Measurements from ENCODE around the gene MAGI2.
"Not testable (repeated sequence)": the region's sequence is repeated elsewhere in the genome, so short reads cannot be mapped to it uniquely, and the experiment has no call there.

Gene MAGI2

GRCh38 chr7:78577174-78577952 lies 876.1 kb downstream of the MAGI2 start:
- not testable (repeated sequence) for DNase-seq; H3K4me3 ChIP-seq (ENCODE audit: insufficient read depth, low read depth, low read length, poor library complexity, severe bottlenecking)

GRCh38 chr7:78576236-78576635 lies 877.2 kb downstream of the MAGI2 start:
- Histone ChIP-seq H3K4me3 (ENCODE audit: insufficient read depth, low read depth, low read length, poor library complexity, severe bottlenecking) (no peak overlapping the region), H3K27ac (ENCODE audit: insufficient read depth, low read length, poor library complexity, severe bottlenecking) (no peak overlapping the region), H3K27me3 (replicated peaks; ENCODE audit: control insufficient read depth, insufficient read depth, low read length, poor library complexity, severe bottlenecking) (no peaks in the 10 kb centered on the region), H3K36me3 (ENCODE audit: control insufficient read depth, insufficient read depth, low read length) (no peaks in the 10 kb centered on the region), H3K4me1 (ENCODE audit: control insufficient read depth, insufficient read depth, low read length, poor library complexity, severe bottlenecking) (no peaks in the 10 kb centered on the region), H3K9me3 (ENCODE audit: control insufficient read depth, low read length) (no peaks in the 10 kb centered on the region)
- no peak for DNase-seq

More at GRCh38 chr7:78577174-78577952, 876.1 kb downstream of the MAGI2 start:
- not testable (repeated sequence) for H3K36me3 ChIP-seq (ENCODE audit: control insufficient read depth, insufficient read depth, low read length); H3K27ac ChIP-seq (ENCODE audit: insufficient read depth, low read length, poor library complexity, severe bottlenecking); H3K4me1 ChIP-seq (ENCODE audit: control insufficient read depth, insufficient read depth, low read length, poor library complexity, severe bottlenecking); H3K9me3 ChIP-seq (ENCODE audit: control insufficient read depth, low read length); H3K27me3 ChIP-seq (replicated peaks; ENCODE audit: control insufficient read depth, insufficient read depth, low read length, poor library complexity, severe bottlenecking)

- H3K36me3 ChIP-seq (ENCODE audit: control insufficient read depth, insufficient read depth, low read length): no peaks in the 10 kb centered on the region
- H3K9me3 ChIP-seq (ENCODE audit: control insufficient read depth, low read length): no peaks in the 10 kb centered on the region
- no peaks in the 10 kb centered on the region for H3K4me1 ChIP-seq (ENCODE audit: control insufficient read depth, insufficient read depth, low read length, poor library complexity, severe bottlenecking)
- no peak overlapping the region for H3K27ac ChIP-seq (ENCODE audit: insufficient read depth, low read length, poor library complexity, severe bottlenecking)
- H3K4me3 ChIP-seq (ENCODE audit: insufficient read depth, low read depth, low read length, poor library complexity, severe bottlenecking): no peak overlapping the region
- no peaks in the 10 kb centered on the region for H3K27me3 ChIP-seq (replicated peaks; ENCODE audit: control insufficient read depth, insufficient read depth, low read length, poor library complexity, severe bottlenecking)
- no peak for DNase-seq
Observed at GRCh38 chr7:78571292-78571691, 882.2 kb downstream of the MAGI2 start.

GRCh38 chr7:78568690-78569089 lies 884.8 kb downstream of the MAGI2 start:
- Histone ChIP-seq H3K4me1 (ENCODE audit: control insufficient read depth, insufficient read depth, low read length, poor library complexity, severe bottlenecking) (no peaks in the 10 kb centered on the region), H3K27me3 (replicated peaks; ENCODE audit: control insufficient read depth, insufficient read depth, low read length, poor library complexity, severe bottlenecking) (no peaks in the 10 kb centered on the region), H3K36me3 (ENCODE audit: control insufficient read depth, insufficient read depth, low read length) (no peaks in the 10 kb centered on the region), H3K9me3 (ENCODE audit: control insufficient read depth, low read length) (no peaks in the 10 kb centered on the region), H3K4me3 (ENCODE audit: insufficient read depth, low read depth, low read length, poor library complexity, severe bottlenecking) (no peak overlapping the region), H3K27ac (ENCODE audit: insufficient read depth, low read length, poor library complexity, severe bottlenecking) (no peak overlapping the region)
- no peak for DNase-seq

GRCh38 chr7:78567836-78568235 lies 885.6 kb downstream of the MAGI2 start:
- H3K4me3 ChIP-seq (ENCODE audit: insufficient read depth, low read depth, low read length, poor library complexity, severe bottlenecking): no peak overlapping the region
- no peaks in the 10 kb centered on the region for H3K36me3 ChIP-seq (ENCODE audit: control insufficient read depth, insufficient read depth, low read length)
- H3K27ac ChIP-seq (ENCODE audit: insufficient read depth, low read length, poor library complexity, severe bottlenecking): no peak overlapping the region
- no peaks in the 10 kb centered on the region for H3K27me3 ChIP-seq (replicated peaks; ENCODE audit: control insufficient read depth, insufficient read depth, low read length, poor library complexity, severe bottlenecking)
- DNase-seq: no peak
- H3K9me3 ChIP-seq (ENCODE audit: control insufficient read depth, low read length): no peaks in the 10 kb centered on the region
- H3K4me1 ChIP-seq (ENCODE audit: control insufficient read depth, insufficient read depth, low read length, poor library complexity, severe bottlenecking): no peaks in the 10 kb centered on the region

- Histone ChIP-seq H3K4me1 (ENCODE audit: control insufficient read depth, insufficient read depth, low read length, poor library complexity, severe bottlenecking) (no peaks in the 10 kb centered on the region), H3K36me3 (ENCODE audit: control insufficient read depth, insufficient read depth, low read length) (no peaks in the 10 kb centered on the region), H3K27me3 (replicated peaks; ENCODE audit: control insufficient read depth, insufficient read depth, low read length, poor library complexity, severe bottlenecking) (no peaks in the 10 kb centered on the region), H3K9me3 (ENCODE audit: control insufficient read depth, low read length) (no peaks in the 10 kb centered on the region), H3K4me3 (ENCODE audit: insufficient read depth, low read depth, low read length, poor library complexity, severe bottlenecking) (no peak overlapping the region), H3K27ac (ENCODE audit: insufficient read depth, low read length, poor library complexity, severe bottlenecking) (no peak overlapping the region)
- no peak for DNase-seq
Observed at GRCh38 chr7:78565784-78566183, 887.7 kb downstream of the MAGI2 start.

- Histone ChIP-seq H3K4me1 (ENCODE audit: control insufficient read depth, insufficient read depth, low read length, poor library complexity, severe bottlenecking) (no peaks in the 10 kb centered on the region), H3K9me3 (ENCODE audit: control insufficient read depth, low read length) (no peaks in the 10 kb centered on the region), H3K27me3 (replicated peaks; ENCODE audit: control insufficient read depth, insufficient read depth, low read length, poor library complexity, severe bottlenecking) (no peaks in the 10 kb centered on the region), H3K36me3 (ENCODE audit: control insufficient read depth, insufficient read depth, low read length) (no peaks in the 10 kb centered on the region), H3K27ac (ENCODE audit: insufficient read depth, low read length, poor library complexity, severe bottlenecking) (no peak overlapping the region), H3K4me3 (ENCODE audit: insufficient read depth, low read depth, low read length, poor library complexity, severe bottlenecking) (no peak overlapping the region)
- DNase-seq: no peak
Observed at GRCh38 chr7:78563191-78563590, 890.3 kb downstream of the MAGI2 start.

- H3K36me3 ChIP-seq (ENCODE audit: control insufficient read depth, insufficient read depth, low read length): no peaks in the 10 kb centered on the region
- DNase-seq: no peak
- H3K27ac ChIP-seq (ENCODE audit: insufficient read depth, low read length, poor library complexity, severe bottlenecking): no peak overlapping the region
- H3K4me3 ChIP-seq (ENCODE audit: insufficient read depth, low read depth, low read length, poor library complexity, severe bottlenecking): no peak overlapping the region
- no peaks in the 10 kb centered on the region for H3K9me3 ChIP-seq (ENCODE audit: control insufficient read depth, low read length)
- H3K27me3 ChIP-seq (replicated peaks; ENCODE audit: control insufficient read depth, insufficient read depth, low read length, poor library complexity, severe bottlenecking): no peaks in the 10 kb centered on the region
- no peaks in the 10 kb centered on the region for H3K4me1 ChIP-seq (ENCODE audit: control insufficient read depth, insufficient read depth, low read length, poor library complexity, severe bottlenecking)
Observed at GRCh38 chr7:78562191-78562590, 891.3 kb downstream of the MAGI2 start.

- no peak for DNase-seq
- Histone ChIP-seq H3K4me1 (ENCODE audit: control insufficient read depth, insufficient read depth, low read length, poor library complexity, severe bottlenecking) (no peaks in the 10 kb centered on the region), H3K36me3 (ENCODE audit: control insufficient read depth, insufficient read depth, low read length) (no peaks in the 10 kb centered on the region), H3K27ac (ENCODE audit: insufficient read depth, low read length, poor library complexity, severe bottlenecking) (no peak overlapping the region), H3K27me3 (replicated peaks; ENCODE audit: control insufficient read depth, insufficient read depth, low read length, poor library complexity, severe bottlenecking) (no peaks in the 10 kb centered on the region), H3K4me3 (ENCODE audit: insufficient read depth, low read depth, low read length, poor library complexity, severe bottlenecking) (no peak overlapping the region), H3K9me3 (ENCODE audit: control insufficient read depth, low read length) (no peaks in the 10 kb centered on the region)
Observed at GRCh38 chr7:78558566-78558965, 894.9 kb downstream of the MAGI2 start.

- DNase-seq: no peak
- no peak overlapping the region for H3K27ac ChIP-seq (ENCODE audit: insufficient read depth, low read length, poor library complexity, severe bottlenecking)
- no peaks in the 10 kb centered on the region for H3K36me3 ChIP-seq (ENCODE audit: control insufficient read depth, insufficient read depth, low read length)
- H3K4me3 ChIP-seq (ENCODE audit: insufficient read depth, low read depth, low read length, poor library complexity, severe bottlenecking): no peak overlapping the region
- H3K4me1 ChIP-seq (ENCODE audit: control insufficient read depth, insufficient read depth, low read length, poor library complexity, severe bottlenecking): no peaks in the 10 kb centered on the region
- no peaks in the 10 kb centered on the region for H3K9me3 ChIP-seq (ENCODE audit: control insufficient read depth, low read length)
- no peaks in the 10 kb centered on the region for H3K27me3 ChIP-seq (replicated peaks; ENCODE audit: control insufficient read depth, insufficient read depth, low read length, poor library complexity, severe bottlenecking)
Observed at GRCh38 chr7:78543976-78544375, 909.5 kb downstream of the MAGI2 start.
